Measurements from ENCODE around the gene BCAS3. TPM values are rescaled to one million over a fixed set of nuclear protein-coding genes. Genes with fewer than 3 reads are reported as not detected.

Gene BCAS3
- total RNA-seq, 4 donors from 2014 or later = 41.0 to 81.4 (median 45.6) TPM

DNA sequence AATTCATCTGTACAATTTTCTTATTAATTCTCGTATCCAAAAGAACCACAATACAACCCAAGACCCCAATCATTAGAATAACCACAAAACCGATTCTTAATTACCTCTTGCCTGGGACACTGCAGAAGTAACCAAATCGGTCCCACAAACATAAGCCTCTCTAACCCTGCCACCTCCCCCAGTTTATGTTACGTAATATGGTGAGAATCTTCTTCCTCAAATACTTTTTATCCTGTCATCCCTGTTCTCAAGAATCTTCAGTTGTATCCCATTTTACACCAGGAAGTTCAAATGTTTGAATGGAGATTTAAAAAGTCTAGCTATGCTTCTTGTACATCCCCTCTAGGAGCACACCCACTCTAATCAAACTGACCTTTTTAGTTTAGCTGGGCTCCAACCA is 452.7 kb downstream of the BCAS3 start:
- no peaks in the 10 kb centered on the region for H3K9me3 ChIP-seq
- H3K36me3 ChIP-seq = no peaks in the 10 kb centered on the region
- H3K4me1 ChIP-seq = no peaks in the 10 kb centered on the region
- TF ChIP-seq CTCF (IDR thresholded peaks at IDR 0.05) (no peak), POLR2A (IDR thresholded peaks at IDR 0.05) (no peak), POLR2AphosphoS5 (IDR thresholded peaks at IDR 0.05) (no peak), EP300 (IDR thresholded peaks at IDR 0.05) (no peak)
- DNase-seq (ENCODE audit: low spot score in 2 of 2) = no peak
- H3K27me3 ChIP-seq = no peaks in the 10 kb centered on the region
- H3K27ac ChIP-seq = no peak overlapping the region
- 94% methylated on average over 4 of the region's 4 CpGs for WGBS
- H3K4me3 ChIP-seq = no peak overlapping the region

DNA sequence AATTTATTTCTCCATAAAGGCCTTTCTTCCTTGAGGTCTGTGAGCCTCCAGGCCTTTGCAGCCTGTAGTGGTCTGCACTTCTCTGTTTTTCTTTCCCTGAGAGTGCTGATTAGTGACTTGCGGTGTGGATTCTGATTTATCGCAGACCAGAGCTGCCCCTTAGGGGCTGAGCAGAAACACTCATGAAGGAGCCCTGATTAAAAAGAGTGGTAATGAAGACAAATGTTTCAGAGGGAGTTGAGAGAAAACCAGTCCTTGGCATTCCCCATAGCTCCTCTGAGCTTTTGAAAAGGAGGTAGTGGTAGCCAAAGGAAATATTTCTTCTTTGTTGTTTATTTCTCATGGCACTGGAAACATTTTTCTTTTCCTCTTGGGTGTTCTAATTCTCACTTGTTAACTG is 453.9 kb downstream of the BCAS3 start:
- no peak overlapping the region for H3K27ac ChIP-seq
- TF ChIP-seq CTCF (IDR thresholded peaks at IDR 0.05) (no peak), EP300 (IDR thresholded peaks at IDR 0.05) (no peak), POLR2A (IDR thresholded peaks at IDR 0.05) (no peak), POLR2AphosphoS5 (IDR thresholded peaks at IDR 0.05) (no peak)
- no peaks in the 10 kb centered on the region for H3K4me1 ChIP-seq
- no peak for DNase-seq (ENCODE audit: low spot score in 2 of 2)
- no peaks in the 10 kb centered on the region for H3K27me3 ChIP-seq
- no peak overlapping the region for H3K4me3 ChIP-seq
- WGBS = 74% methylated on average over 2 of the region's 2 CpGs
- no peaks in the 10 kb centered on the region for H3K9me3 ChIP-seq
- no peaks in the 10 kb centered on the region for H3K36me3 ChIP-seq

- 88% methylated on average over 4 of the region's 4 CpGs for WGBS
Measured at GRCh38 chr17:61132524-61132923, 454.9 kb downstream of the BCAS3 start.

GRCh38 chr17:61133853-61134252 is 456.2 kb downstream of the BCAS3 start:
- WGBS = 93% methylated on average over 1 of the region's 1 CpG
- no peak overlapping the region for H3K27ac ChIP-seq
- H3K9me3 ChIP-seq = no peaks in the 10 kb centered on the region
- no peaks in the 10 kb centered on the region for H3K4me1 ChIP-seq
- TF ChIP-seq CTCF (IDR thresholded peaks at IDR 0.05) (no peak), EP300 (IDR thresholded peaks at IDR 0.05) (no peak), POLR2A (IDR thresholded peaks at IDR 0.05) (no peak), POLR2AphosphoS5 (IDR thresholded peaks at IDR 0.05) (no peak)
- H3K27me3 ChIP-seq = no peaks in the 10 kb centered on the region
- H3K4me3 ChIP-seq = no peak overlapping the region
- no peaks in the 10 kb centered on the region for H3K36me3 ChIP-seq
- DNase-seq (ENCODE audit: low spot score in 2 of 2) = no peak

More at GRCh38 chr17:61132524-61132923, 454.9 kb downstream of the BCAS3 start:
- TF ChIP-seq POLR2A (IDR thresholded peaks at IDR 0.05) (no peak), EP300 (IDR thresholded peaks at IDR 0.05) (no peak), CTCF (IDR thresholded peaks at IDR 0.05) (no peak), POLR2AphosphoS5 (IDR thresholded peaks at IDR 0.05) (no peak)
- no peak for DNase-seq (ENCODE audit: low spot score in 2 of 2)
- Histone ChIP-seq H3K27me3 (no peaks in the 10 kb centered on the region), H3K9me3 (no peaks in the 10 kb centered on the region), H3K4me1 (no peaks in the 10 kb centered on the region), H3K4me3 (no peak overlapping the region), H3K36me3 (no peaks in the 10 kb centered on the region), H3K27ac (no peak overlapping the region)

- TF ChIP-seq EP300 (IDR thresholded peaks at IDR 0.05) = no peak
- TF ChIP-seq CTCF (IDR thresholded peaks at IDR 0.05) = no peak
- no peak for TF ChIP-seq POLR2A (IDR thresholded peaks at IDR 0.05)
- TF ChIP-seq POLR2AphosphoS5 (IDR thresholded peaks at IDR 0.05) = no peak
- Histone ChIP-seq H3K36me3 (no peaks in the 10 kb centered on the region), H3K9me3 (no peaks in the 10 kb centered on the region), H3K27ac (no peak overlapping the region), H3K4me3 (no peak overlapping the region), H3K27me3 (no peaks in the 10 kb centered on the region), H3K4me1 (peaks cover 4% of the 10 kb centered on the region)
- no peak for DNase-seq (ENCODE audit: low spot score in 2 of 2)
- WGBS = 97% methylated on average over 6 of the region's 6 CpGs
Measured at GRCh38 chr17:61134551-61135235, 457.0 kb downstream of the BCAS3 start.
